Measurements from ENCODE around the gene KCNJ15. TPM values are rescaled to one million over a fixed set of nuclear protein-coding genes. Genes with fewer than 3 reads are reported as not detected.

The KCNJ15 gene
- total and polyA plus RNA-seq, 10 of the 15 experiments (the other 5 are each of a cell fraction or from before 2014, with no cell fraction given): 0.05 to 2.7 (median 0.33) TPM; not detected in 6

- TF ChIP-seq RELA (IDR thresholded peaks at IDR 0.05; ENCODE audit: borderline replicate concordance, partially characterized antibody) (no peak), ZNF384 (IDR thresholded peaks at IDR 0.05; ENCODE audit: borderline replicate concordance, low read depth, low read length) (no peak), GABPA (IDR thresholded peaks at IDR 0.05; ENCODE audit: low read depth) (no peak), NKRF (conservative IDR thresholded peaks at IDR 0.05) (no peak), ZBTB40 (IDR thresholded peaks at IDR 0.05; ENCODE audit: borderline replicate concordance) (no peak), STAT3 (IDR thresholded peaks at IDR 0.05; ENCODE audit: low read depth, low read length) (no peak), RUNX3 (IDR thresholded peaks at IDR 0.05; ENCODE audit: low read length) (peak; percentile 36)
- TF ChIP-seq, protein P1, sequence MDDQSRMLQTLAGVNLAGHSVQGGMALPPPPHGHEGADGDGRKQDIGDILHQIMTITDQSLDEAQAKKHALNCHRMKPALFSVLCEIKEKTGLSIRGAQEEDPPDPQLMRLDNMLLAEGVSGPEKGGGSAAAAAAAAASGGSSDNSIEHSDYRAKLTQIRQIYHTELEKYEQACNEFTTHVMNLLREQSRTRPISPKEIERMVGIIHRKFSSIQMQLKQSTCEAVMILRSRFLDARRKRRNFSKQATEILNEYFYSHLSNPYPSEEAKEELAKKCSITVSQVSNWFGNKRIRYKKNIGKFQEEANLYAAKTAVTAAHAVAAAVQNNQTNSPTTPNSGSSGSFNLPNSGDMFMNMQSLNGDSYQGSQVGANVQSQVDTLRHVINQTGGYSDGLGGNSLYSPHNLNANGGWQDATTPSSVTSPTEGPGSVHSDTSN (IDR thresholded peaks at IDR 0.05; ENCODE audit: insufficient replicate concordance, low read depth, low read length): no peak
These were observed 33.1 kb downstream of the KCNJ15 start (continued) for GRCh38 chr21:38289705-38290485.

Measured in GM12878 (cell line).